Left ventricle myocardium inferior (tissue), 1 donor: ENCODE measurements around the gene GPR18. TPM values are rescaled to one million over a fixed set of nuclear protein-coding genes. Genes with fewer than 3 reads are reported as not detected.

Experiments
- DNase-seq: peaks from one replicate; pipeline ENCODE4 v3.0.0-alpha.2; 2020
- H3K27ac ChIP-seq: fragments of 200-600 bp; replicated peaks from 2 replicates; pipeline ENCODE4 v1.8.0; 2021
- H3K27me3 ChIP-seq: fragments of 200-600 bp; 2 replicates; pipeline ENCODE4 v1.8.0; 2021; ENCODE audit warnings: low read depth
- H3K36me3 ChIP-seq: fragments of 200-600 bp; 2 replicates; pipeline ENCODE4 v1.8.0; 2021
- H3K4me1 ChIP-seq: fragments of 200-600 bp; 2 replicates; pipeline ENCODE4 v1.8.0; 2021
- H3K4me3 ChIP-seq: fragments of 200-600 bp; 2 replicates; pipeline ENCODE4 v1.8.0; 2021; ENCODE audit warnings: mild to moderate bottlenecking, moderate library complexity
- H3K9me3 ChIP-seq: fragments of 200-600 bp; replicated peaks from 2 replicates; pipeline ENCODE4 v1.8.0; 2021
- intact Hi-C: fragments of 100-400 bp; cut with micrococcal nuclease; formaldehyde crosslinking; loops from one replicate; pipeline ENCODE4 v1.11.0; 2022
- total RNA-seq: library from RNA; stranded (reverse); fragmentation: NEBNext Ultra II Directional; extraction: Animal tissue kit (Norgen Biotek cat#: 25700); gene quantifications from one replicate; pipeline ENCODE4 v1.2.1, GENCODE V29; 2021
- TF ChIP-seq, protein P1 (sequence below): fragments of 200-600 bp; IDR thresholded peaks from 2 replicates; pipeline ENCODE4 v1.8.0; 2021; ENCODE audit warnings: antibody characterized with exemption, mild to moderate bottlenecking, borderline replicate concordance
- donor health status: DM: no; HTN: yes; CAD: no; lungs with severe emphysema.

GPR18 gene
- total RNA-seq, 1 donor from 2014 or later = not detected

DNA sequence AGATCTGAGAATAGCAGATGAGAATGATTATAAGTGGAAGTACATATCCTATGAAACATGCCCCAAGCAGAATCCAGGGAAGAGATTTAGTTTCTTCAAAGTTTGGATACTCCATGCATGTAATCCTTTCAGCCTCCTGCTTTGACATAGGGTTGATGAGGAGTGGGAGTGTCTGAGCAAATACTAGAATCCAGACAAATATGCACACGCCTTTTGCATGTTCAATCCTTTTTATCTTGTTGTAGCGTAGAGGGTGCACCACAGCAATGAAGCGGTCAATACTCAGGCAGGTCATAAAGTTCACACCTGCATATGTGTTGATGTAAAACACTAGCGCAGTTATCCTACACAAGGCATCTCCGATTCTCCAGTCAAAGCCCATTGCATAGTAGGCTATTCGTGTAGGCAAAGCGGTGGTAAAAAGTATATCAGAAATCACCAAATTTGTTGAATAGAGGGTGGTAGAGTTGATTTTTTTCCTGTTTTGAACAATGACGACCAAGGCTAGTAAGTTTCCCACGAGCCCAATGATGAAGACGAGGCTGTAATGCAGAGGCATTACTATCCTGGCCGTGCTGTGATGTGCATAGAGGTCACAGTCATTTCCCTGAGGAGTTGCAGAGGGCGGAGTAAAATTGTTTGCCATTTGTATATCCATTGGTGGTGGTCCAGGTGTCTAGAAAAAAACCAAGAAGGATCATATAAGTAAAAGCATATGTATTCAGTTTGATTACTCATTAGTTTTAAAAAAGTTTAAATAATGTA lies 37.5 kb upstream of the GPR18 start:
- no peak for DNase-seq
- no peaks in the 10 kb centered on the region for H3K4me1 ChIP-seq
- no peaks in the 10 kb centered on the region for H3K9me3 ChIP-seq
- intact Hi-C loops = no loop called here
- H3K27me3 ChIP-seq = no peaks in the 10 kb centered on the region
- TF ChIP-seq, protein P1, sequence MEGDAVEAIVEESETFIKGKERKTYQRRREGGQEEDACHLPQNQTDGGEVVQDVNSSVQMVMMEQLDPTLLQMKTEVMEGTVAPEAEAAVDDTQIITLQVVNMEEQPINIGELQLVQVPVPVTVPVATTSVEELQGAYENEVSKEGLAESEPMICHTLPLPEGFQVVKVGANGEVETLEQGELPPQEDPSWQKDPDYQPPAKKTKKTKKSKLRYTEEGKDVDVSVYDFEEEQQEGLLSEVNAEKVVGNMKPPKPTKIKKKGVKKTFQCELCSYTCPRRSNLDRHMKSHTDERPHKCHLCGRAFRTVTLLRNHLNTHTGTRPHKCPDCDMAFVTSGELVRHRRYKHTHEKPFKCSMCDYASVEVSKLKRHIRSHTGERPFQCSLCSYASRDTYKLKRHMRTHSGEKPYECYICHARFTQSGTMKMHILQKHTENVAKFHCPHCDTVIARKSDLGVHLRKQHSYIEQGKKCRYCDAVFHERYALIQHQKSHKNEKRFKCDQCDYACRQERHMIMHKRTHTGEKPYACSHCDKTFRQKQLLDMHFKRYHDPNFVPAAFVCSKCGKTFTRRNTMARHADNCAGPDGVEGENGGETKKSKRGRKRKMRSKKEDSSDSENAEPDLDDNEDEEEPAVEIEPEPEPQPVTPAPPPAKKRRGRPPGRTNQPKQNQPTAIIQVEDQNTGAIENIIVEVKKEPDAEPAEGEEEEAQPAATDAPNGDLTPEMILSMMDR = no peak
- H3K27ac ChIP-seq = no peak overlapping the region
- H3K4me3 ChIP-seq = no peak overlapping the region
- H3K36me3 ChIP-seq = peaks cover 4% of the 10 kb centered on the region

DNA sequence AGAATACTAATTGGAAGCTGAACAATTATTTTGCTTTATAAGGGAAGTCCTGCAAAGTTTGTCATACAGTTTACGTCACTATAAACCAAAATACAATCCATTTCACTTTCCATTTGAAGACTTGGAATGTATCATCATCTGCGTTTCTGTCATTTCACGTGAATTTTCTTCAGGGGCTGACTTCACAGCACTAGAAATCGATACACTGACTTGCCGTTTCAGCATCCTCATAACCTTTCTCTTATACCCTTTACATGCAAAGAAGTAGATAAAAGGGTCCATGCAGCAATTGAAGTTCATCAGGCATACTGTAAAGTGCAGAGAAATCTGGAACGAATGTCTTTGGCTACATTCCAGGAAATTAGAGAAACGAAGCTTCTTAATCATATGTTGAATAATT lies 36.8 kb upstream of the GPR18 start:
- no peak overlapping the region for H3K27ac ChIP-seq
- no peaks in the 10 kb centered on the region for H3K4me1 ChIP-seq
- DNase-seq = no peak
- TF ChIP-seq, protein P1 = no peak
- peaks cover 5% of the 10 kb centered on the region for H3K36me3 ChIP-seq
- intact Hi-C loops = no loop called here
- no peaks in the 10 kb centered on the region for H3K27me3 ChIP-seq
- no peak overlapping the region for H3K4me3 ChIP-seq
- no peaks in the 10 kb centered on the region for H3K9me3 ChIP-seq

DNA sequence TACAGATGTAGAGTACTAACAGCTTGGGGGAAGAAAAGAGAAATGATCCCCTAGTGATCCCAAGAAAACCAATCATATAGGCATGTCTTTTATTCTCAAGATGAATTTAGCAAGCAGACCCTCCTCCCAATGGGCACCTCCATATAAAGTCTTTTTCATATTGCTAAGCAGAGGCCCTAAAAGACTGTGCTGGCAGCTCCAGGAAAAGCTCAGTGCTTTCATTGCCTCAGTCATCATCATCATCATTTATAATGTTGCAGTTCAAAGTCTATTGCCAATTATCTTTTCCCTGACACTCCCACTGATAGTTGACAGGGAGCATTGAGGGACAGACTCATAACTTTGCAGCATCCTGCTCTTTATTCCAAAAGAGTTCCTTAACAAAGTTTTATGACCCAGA lies 36.0 kb upstream of the GPR18 start:
- Histone ChIP-seq H3K4me1 (no peaks in the 10 kb centered on the region), H3K36me3 (peaks cover 9% of the 10 kb centered on the region), H3K27me3 (no peaks in the 10 kb centered on the region), H3K9me3 (no peaks in the 10 kb centered on the region), H3K4me3 (no peak overlapping the region), H3K27ac (no peak overlapping the region)
- intact Hi-C loops = no loop called here
- TF ChIP-seq, protein P1 = no peak
- DNase-seq = no peak

DNA sequence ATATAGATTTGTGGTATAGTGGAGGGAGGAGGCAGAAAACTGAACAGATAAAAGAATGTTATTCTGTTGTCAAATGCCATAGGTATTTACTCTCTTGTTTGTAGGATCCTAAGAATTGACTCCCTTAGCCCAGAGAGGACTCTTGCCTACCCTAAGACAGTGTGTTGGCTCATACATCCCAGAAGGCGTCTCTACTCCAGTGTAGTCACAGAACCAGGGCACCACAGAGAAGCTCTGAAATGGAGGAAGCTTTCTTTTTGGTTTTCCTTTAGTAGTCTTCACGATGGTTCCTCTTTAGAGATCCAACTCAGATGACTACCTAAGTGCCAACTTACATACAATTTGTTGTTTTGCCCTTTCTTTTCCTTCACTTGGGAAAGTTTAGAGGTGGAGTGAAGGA lies 35.0 kb upstream of the GPR18 start:
- Histone ChIP-seq H3K27me3 (no peaks in the 10 kb centered on the region), H3K27ac (no peak overlapping the region), H3K4me3 (no peak overlapping the region), H3K9me3 (no peaks in the 10 kb centered on the region), H3K36me3 (peaks cover 9% of the 10 kb centered on the region), H3K4me1 (peaks cover 9% of the 10 kb centered on the region)
- intact Hi-C loops = no loop called here
- TF ChIP-seq, protein P1 = no peak
- no peak for DNase-seq

DNA sequence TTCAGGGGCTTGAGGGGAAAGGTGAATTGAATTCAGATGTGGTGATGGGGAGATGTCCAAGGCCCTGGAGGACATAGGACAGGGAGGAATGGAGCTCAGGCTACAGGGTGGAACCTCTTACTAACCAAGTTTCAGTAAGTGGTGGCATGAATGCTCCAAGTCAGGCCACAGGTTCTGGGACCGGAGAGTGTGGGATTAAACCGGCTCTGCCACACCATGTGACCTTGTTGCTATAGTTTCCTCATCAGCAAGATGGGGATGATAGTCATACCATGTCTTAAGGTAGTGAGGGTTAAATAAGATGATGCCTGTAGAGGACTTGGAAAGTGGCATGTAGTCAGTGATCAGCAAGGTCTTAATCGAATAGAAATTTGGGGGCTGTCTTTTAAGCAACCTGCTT lies 32.7 kb upstream of the GPR18 start:
- Histone ChIP-seq H3K4me3 (no peak overlapping the region), H3K4me1 (peaks cover 32% of the 10 kb centered on the region), H3K27me3 (no peaks in the 10 kb centered on the region), H3K36me3 (peaks cover 9% of the 10 kb centered on the region), H3K27ac (no peak overlapping the region), H3K9me3 (no peaks in the 10 kb centered on the region)
- DNase-seq = no peak
- TF ChIP-seq, protein P1 = no peak
- intact Hi-C loops = no loop called here
